HEK293 (cell line): ENCODE results near the gene NHSL2.

Source experiments
- KLF16 ChIP-seq: fragments of 450-650 bp; formaldehyde crosslinking; IDR thresholded peaks from 2 replicates; pipeline ENCODE4 v1.5.1; 2017; ENCODE audit warnings: missing biosample characterization, missing genetic modification characterization
- KLF9 ChIP-seq: fragments of 450-650 bp; formaldehyde crosslinking; IDR thresholded peaks from 2 replicates; pipeline ENCODE4 v1.5.1; 2016; ENCODE audit warnings: missing biosample characterization, missing genetic modification characterization, low read depth
- MEIS1 ChIP-seq: sonication (generic); formaldehyde crosslinking; IDR thresholded peaks from 2 replicates; pipeline ENCODE4 v1.8.1; 2022; ENCODE audit warnings: missing genetic modification reagents, mild to moderate bottlenecking, borderline replicate concordance
- ZBTB8A ChIP-seq: fragments of 450-650 bp; formaldehyde crosslinking; IDR thresholded peaks from 2 replicates; pipeline ENCODE4 v1.5.1; 2016; ENCODE audit warnings: missing biosample characterization, missing genetic modification characterization
- ZNF169 ChIP-seq: fragments of 450-650 bp; formaldehyde crosslinking; IDR thresholded peaks from 2 replicates; pipeline ENCODE4 v1.5.1; 2016; ENCODE audit warnings: missing biosample characterization, missing genetic modification characterization
- ZNF274 ChIP-seq, 2 experiments: fragments of 200-500 bp in 1 of 2; fragments of 450-650 bp in 1 of 2; sonication (Bioruptor generic) in 1 of 2; formaldehyde crosslinking in 1 of 2; IDR thresholded peaks; 2 replicates each; pipeline versions ENCODE4 v1.5.1 to v1.6.1; 2014 to 2016; ENCODE audit warnings: borderline replicate concordance in 1 of 2, inconsistent platforms in 1 of 2, low read length in 1 of 2, missing biosample characterization in 1 of 2, missing genetic modification characterization in 1 of 2
- ZNF555 ChIP-seq: fragments of 450-650 bp; formaldehyde crosslinking; conservative IDR thresholded peaks from 2 replicates; pipeline ENCODE4 v1.5.1; 2017; ENCODE audit warnings: missing biosample characterization, mild to moderate bottlenecking, missing genetic modification characterization, inconsistent platforms
- ZNF558 ChIP-seq: fragments of 450-650 bp; formaldehyde crosslinking; IDR thresholded peaks from 2 replicates; pipeline ENCODE4 v1.5.1; 2016; ENCODE audit warnings: missing biosample characterization, missing genetic modification characterization
- ZNF791 ChIP-seq: fragments of 450-650 bp; formaldehyde crosslinking; IDR thresholded peaks from 2 replicates; pipeline ENCODE4 v1.5.1; 2016; ENCODE audit warnings: missing biosample characterization, missing genetic modification characterization
- TF ChIP-seq, protein P1 (sequence below): fragments of 450-650 bp; IDR thresholded peaks from 2 replicates; pipeline ENCODE4 v1.5.1; 2018; ENCODE audit warnings: missing biosample characterization, missing genetic modification characterization
- TF ChIP-seq, protein P2 (sequence below): fragments of 450-650 bp; formaldehyde crosslinking; IDR thresholded peaks from 2 replicates; pipeline ENCODE4 v1.5.1; 2016; ENCODE audit warnings: missing biosample characterization, missing genetic modification characterization
- TF ChIP-seq, protein P3 (sequence below): fragments of 450-650 bp; formaldehyde crosslinking; IDR thresholded peaks from 2 replicates; pipeline ENCODE4 v1.5.1; 2016; ENCODE audit warnings: missing biosample characterization, missing genetic modification characterization

DNA sequence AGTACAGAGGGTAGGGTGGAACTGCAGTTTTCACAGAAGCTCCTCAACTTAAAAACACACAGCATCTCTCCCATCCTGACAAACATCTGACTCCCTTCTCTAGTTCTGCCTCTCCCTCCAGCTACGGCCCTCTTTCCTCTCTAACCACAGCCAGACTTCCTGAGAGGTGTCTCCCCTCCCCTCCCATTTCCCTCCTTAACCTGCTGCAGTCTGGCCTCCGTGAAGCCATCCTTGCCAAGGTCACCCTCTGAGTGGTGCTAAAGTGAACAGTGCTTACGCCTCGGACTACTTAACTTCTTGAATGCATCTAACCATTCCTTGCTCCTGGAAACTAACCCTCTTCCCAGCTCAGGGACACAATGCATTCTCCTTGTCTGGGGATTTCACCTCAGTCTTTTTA is 167.8 kb downstream of the NHSL2 start:
- TF ChIP-seq, protein P1, sequence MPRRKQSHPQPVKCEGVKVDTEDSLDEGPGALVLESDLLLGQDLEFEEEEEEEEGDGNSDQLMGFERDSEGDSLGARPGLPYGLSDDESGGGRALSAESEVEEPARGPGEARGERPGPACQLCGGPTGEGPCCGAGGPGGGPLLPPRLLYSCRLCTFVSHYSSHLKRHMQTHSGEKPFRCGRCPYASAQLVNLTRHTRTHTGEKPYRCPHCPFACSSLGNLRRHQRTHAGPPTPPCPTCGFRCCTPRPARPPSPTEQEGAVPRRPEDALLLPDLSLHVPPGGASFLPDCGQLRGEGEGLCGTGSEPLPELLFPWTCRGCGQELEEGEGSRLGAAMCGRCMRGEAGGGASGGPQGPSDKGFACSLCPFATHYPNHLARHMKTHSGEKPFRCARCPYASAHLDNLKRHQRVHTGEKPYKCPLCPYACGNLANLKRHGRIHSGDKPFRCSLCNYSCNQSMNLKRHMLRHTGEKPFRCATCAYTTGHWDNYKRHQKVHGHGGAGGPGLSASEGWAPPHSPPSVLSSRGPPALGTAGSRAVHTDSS, result no peak
- TF ChIP-seq ZBTB8A, result no peak
- TF ChIP-seq, protein P2, sequence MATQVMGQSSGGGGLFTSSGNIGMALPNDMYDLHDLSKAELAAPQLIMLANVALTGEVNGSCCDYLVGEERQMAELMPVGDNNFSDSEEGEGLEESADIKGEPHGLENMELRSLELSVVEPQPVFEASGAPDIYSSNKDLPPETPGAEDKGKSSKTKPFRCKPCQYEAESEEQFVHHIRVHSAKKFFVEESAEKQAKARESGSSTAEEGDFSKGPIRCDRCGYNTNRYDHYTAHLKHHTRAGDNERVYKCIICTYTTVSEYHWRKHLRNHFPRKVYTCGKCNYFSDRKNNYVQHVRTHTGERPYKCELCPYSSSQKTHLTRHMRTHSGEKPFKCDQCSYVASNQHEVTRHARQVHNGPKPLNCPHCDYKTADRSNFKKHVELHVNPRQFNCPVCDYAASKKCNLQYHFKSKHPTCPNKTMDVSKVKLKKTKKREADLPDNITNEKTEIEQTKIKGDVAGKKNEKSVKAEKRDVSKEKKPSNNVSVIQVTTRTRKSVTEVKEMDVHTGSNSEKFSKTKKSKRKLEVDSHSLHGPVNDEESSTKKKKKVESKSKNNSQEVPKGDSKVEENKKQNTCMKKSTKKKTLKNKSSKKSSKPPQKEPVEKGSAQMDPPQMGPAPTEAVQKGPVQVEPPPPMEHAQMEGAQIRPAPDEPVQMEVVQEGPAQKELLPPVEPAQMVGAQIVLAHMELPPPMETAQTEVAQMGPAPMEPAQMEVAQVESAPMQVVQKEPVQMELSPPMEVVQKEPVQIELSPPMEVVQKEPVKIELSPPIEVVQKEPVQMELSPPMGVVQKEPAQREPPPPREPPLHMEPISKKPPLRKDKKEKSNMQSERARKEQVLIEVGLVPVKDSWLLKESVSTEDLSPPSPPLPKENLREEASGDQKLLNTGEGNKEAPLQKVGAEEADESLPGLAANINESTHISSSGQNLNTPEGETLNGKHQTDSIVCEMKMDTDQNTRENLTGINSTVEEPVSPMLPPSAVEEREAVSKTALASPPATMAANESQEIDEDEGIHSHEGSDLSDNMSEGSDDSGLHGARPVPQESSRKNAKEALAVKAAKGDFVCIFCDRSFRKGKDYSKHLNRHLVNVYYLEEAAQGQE (tag by site-specific recombination), result no peak
- TF ChIP-seq, protein P3, sequence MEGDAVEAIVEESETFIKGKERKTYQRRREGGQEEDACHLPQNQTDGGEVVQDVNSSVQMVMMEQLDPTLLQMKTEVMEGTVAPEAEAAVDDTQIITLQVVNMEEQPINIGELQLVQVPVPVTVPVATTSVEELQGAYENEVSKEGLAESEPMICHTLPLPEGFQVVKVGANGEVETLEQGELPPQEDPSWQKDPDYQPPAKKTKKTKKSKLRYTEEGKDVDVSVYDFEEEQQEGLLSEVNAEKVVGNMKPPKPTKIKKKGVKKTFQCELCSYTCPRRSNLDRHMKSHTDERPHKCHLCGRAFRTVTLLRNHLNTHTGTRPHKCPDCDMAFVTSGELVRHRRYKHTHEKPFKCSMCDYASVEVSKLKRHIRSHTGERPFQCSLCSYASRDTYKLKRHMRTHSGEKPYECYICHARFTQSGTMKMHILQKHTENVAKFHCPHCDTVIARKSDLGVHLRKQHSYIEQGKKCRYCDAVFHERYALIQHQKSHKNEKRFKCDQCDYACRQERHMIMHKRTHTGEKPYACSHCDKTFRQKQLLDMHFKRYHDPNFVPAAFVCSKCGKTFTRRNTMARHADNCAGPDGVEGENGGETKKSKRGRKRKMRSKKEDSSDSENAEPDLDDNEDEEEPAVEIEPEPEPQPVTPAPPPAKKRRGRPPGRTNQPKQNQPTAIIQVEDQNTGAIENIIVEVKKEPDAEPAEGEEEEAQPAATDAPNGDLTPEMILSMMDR (tag by site-specific recombination), result no peak
- TF ChIP-seq ZNF555 (tag by site-specific recombination), result no peak
- TF ChIP-seq KLF16 (tag by site-specific recombination), result no peak
- no peak for TF ChIP-seq ZNF169 (tag by site-specific recombination)
- no peak for TF ChIP-seq KLF9 (tag by site-specific recombination)
- no peak for TF ChIP-seq ZNF274 (IDR thresholded peaks at IDR 0.05; ENCODE audit: low read length)
- no peak for TF ChIP-seq ZNF274 (tag by site-specific recombination; IDR thresholded peaks at IDR 0.05; ENCODE audit: borderline replicate concordance)
- no peak for TF ChIP-seq ZNF791 (tag by site-specific recombination)
- no peak for TF ChIP-seq MEIS1 (CRISPR knock-in tag)
- no peak for TF ChIP-seq ZNF558
